Measurements from ENCODE around the gene NPHP3. TPM values are rescaled to one million over a fixed set of nuclear protein-coding genes. Genes with fewer than 3 reads are reported as not detected.

NPHP3 gene
- total RNA-seq, 2 donors from 2014 or later: 10.7 to 16.4 TPM

DNA sequence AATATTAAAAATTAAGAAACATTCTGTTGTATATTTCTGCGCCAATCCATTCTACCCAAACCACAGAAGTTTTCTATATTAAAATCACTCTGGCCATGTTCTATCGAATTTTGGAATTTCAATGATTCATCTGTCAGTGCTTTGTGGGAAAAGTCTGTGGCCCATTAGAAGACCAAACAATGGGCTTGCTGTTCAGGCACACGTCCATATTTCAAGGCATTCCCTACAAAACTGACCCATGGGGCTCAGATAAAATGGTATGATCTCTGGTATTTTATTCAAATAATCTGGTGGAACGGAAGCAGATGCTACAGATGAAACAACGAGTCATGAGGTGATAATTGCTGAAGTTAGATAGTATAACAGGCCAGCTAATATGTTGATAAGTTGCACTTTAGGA is 12.4 kb downstream of the NPHP3 start:
- intact Hi-C loops (cut with DNase I): no loop called here
- Histone ChIP-seq H3K27ac (no peak overlapping the region), H3K9me3 (no peaks in the 10 kb centered on the region), H3K27me3 (no peaks in the 10 kb centered on the region), H3K9ac (ENCODE audit: low read depth in 2 of 2, low read length in 2 of 2) (no peak overlapping the region), H3K4me1 (no peaks in the 10 kb centered on the region), H3K4me3 (no peak overlapping the region), H3K36me3 (peaks cover 4% of the 10 kb centered on the region)
- TF ChIP-seq CTCF (IDR thresholded peaks at IDR 0.05): no peak
- no peak for DNase-seq

DNA sequence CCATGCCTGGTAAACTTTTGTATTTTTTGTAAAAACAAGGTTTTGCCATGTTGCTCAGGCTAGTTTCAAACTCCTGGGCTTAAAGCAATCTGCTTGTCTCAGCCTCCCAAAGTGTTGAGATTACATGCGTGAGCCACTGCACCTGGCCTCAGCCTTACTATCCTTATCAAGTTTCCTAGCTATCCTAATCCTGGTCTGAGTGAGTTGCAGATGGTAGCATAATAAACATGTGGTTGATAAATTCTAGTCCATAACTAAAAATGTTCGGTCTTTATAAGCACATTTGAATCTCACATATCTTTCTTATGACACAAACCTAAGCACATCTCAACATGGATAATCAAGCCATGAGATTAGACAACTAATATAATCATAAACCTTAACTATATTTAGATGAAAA is 18.5 kb downstream of the NPHP3 start:
- intact Hi-C loops (cut with DNase I): no loop called here
- Histone ChIP-seq H3K4me1 (no peaks in the 10 kb centered on the region), H3K36me3 (no peaks in the 10 kb centered on the region), H3K4me3 (no peak overlapping the region), H3K9ac (ENCODE audit: low read depth in 2 of 2, low read length in 2 of 2) (no peak overlapping the region), H3K27me3 (no peaks in the 10 kb centered on the region), H3K9me3 (no peaks in the 10 kb centered on the region), H3K27ac (no peak overlapping the region)
- DNase-seq: no peak
- TF ChIP-seq CTCF (IDR thresholded peaks at IDR 0.05): no peak

DNA sequence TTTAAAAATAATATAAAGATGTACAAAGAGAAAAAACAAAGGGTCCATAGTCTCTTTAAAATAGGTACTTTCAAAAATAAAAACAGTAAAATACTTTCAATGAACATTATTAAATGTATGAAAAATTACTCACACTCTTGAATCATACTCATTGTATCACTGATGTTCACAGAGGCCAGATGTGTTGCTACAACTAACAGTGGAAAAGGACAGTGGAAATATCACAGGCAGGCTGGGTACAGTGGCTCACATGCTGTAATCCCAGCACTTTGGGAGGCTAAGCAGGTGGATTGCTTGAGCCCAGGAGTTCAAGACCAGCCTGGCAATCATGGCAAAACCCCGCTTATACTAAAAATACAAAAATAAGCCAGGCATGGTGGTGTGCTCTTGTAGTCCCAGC is 26.8 kb downstream of the NPHP3 start:
- no peak overlapping the region for H3K4me3 ChIP-seq
- no peak overlapping the region for H3K9ac ChIP-seq (ENCODE audit: low read depth in 2 of 2, low read length in 2 of 2)
- H3K36me3 ChIP-seq: no peaks in the 10 kb centered on the region
- no peaks in the 10 kb centered on the region for H3K27me3 ChIP-seq
- TF ChIP-seq CTCF (IDR thresholded peaks at IDR 0.05): no peak
- no peaks in the 10 kb centered on the region for H3K4me1 ChIP-seq
- intact Hi-C loops (cut with DNase I): no loop called here
- H3K9me3 ChIP-seq: no peaks in the 10 kb centered on the region
- H3K27ac ChIP-seq: no peak overlapping the region
- DNase-seq: no peak

- intact Hi-C loops (cut with DNase I): no loop called here
- no peak for TF ChIP-seq CTCF (IDR thresholded peaks at IDR 0.05)
- no peak for DNase-seq
- no peak overlapping the region for H3K4me3 ChIP-seq
- H3K9ac ChIP-seq (ENCODE audit: low read depth in 2 of 2, low read length in 2 of 2): no peak overlapping the region
- H3K36me3 ChIP-seq: no peaks in the 10 kb centered on the region
- no peaks in the 10 kb centered on the region for H3K9me3 ChIP-seq
- H3K27me3 ChIP-seq: no peaks in the 10 kb centered on the region
- no peak overlapping the region for H3K27ac ChIP-seq
- H3K4me1 ChIP-seq: no peaks in the 10 kb centered on the region
Measured at GRCh38 chr3:132694991-132695390, 27.2 kb downstream of the NPHP3 start.

- intact Hi-C loops (cut with DNase I): no loop called here
- Histone ChIP-seq H3K27ac (no peak overlapping the region), H3K9ac (ENCODE audit: low read depth in 2 of 2, low read length in 2 of 2) (no peak overlapping the region), H3K4me1 (no peaks in the 10 kb centered on the region), H3K9me3 (no peaks in the 10 kb centered on the region), H3K36me3 (no peaks in the 10 kb centered on the region), H3K4me3 (no peak overlapping the region), H3K27me3 (no peaks in the 10 kb centered on the region)
- TF ChIP-seq CTCF (IDR thresholded peaks at IDR 0.05): no peak
- DNase-seq: no peak
Measured at GRCh38 chr3:132690040-132690439, 32.2 kb downstream of the NPHP3 start.

DNA sequence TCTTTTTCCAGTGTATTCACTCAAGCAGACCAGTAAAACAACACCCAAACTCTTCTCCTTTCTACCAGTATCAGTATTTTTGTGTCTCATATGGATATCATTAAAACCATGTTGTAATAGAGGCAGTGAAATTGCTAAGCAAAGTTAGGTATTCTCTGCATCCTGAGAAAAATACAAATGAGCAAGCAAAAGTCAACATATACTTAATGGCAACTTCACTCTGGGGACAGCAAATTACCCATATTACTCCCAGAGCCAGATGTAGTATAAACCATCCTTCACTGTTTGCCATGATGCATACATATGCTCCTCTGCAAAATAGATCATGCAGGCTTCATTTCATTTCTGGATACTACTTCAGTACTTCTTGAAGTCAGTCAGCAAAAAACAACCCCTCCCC is 40.0 kb downstream of the NPHP3 start:
- intact Hi-C loops (cut with DNase I): loop anchor here (10.0 kb wide), 1 partner anchor 177 kb away; no protein-coding TSS in a partner anchor
- TF ChIP-seq CTCF (IDR thresholded peaks at IDR 0.05): no peak
- H3K4me3 ChIP-seq: no peak overlapping the region
- H3K27ac ChIP-seq: no peak overlapping the region
- no peaks in the 10 kb centered on the region for H3K9me3 ChIP-seq
- peaks cover 6% of the 10 kb centered on the region for H3K36me3 ChIP-seq
- H3K27me3 ChIP-seq: no peaks in the 10 kb centered on the region
- no peak overlapping the region for H3K9ac ChIP-seq (ENCODE audit: low read depth in 2 of 2, low read length in 2 of 2)
- DNase-seq: no peak
- no peaks in the 10 kb centered on the region for H3K4me1 ChIP-seq
